GM08714 (cell line): ENCODE results near the gene GANAB.

Experiments used
- H3K4me3 ChIP-seq: fragments of 200-500 bp; sonication (Bioruptor generic); 2 replicates; pipeline ENCODE4 v1.5.1; 2014; ENCODE audit warnings: mild to moderate bottlenecking, low read length, inconsistent platforms
- ZNF274 ChIP-seq: IDR thresholded peaks from 2 replicates; pipeline ENCODE4 v1.6.1; 2012; ENCODE audit warnings: mild to moderate bottlenecking, low read depth, low read length

Gene GANAB

GRCh38 chr11:62604460-62605120, 41.8 kb downstream of the GANAB start:
- H3K4me3 ChIP-seq = no peak overlapping the region
- TF ChIP-seq ZNF274 = no peak

GRCh38 chr11:62603776-62604299, 42.6 kb downstream of the GANAB start:
- H3K4me3 ChIP-seq = no peak overlapping the region
- no peak for TF ChIP-seq ZNF274

GRCh38 chr11:62603072-62603408, 43.4 kb downstream of the GANAB start:
- TF ChIP-seq ZNF274 = no peak
- no peak overlapping the region for H3K4me3 ChIP-seq

- peak overlapping the region; percentile 26; the same call in 1 of the 2 replicates for H3K4me3 ChIP-seq
- TF ChIP-seq ZNF274 = no peak
These were observed 44.0 kb downstream of the GANAB start for GRCh38 chr11:62602141-62603071.

GRCh38 chr11:62601372-62602140, 44.9 kb downstream of the GANAB start, which contains the start of gene MTA2:
Gene MTA2 (minus strand): TSS chr11:62601865. CDS start chr11:62601450, 415 bp downstream.
- peak within 1 kb of the TSS; percentile 96 for H3K4me3 ChIP-seq
- no peak for TF ChIP-seq ZNF274

- no peak for TF ChIP-seq ZNF274
- peak overlapping the region; percentile 96 for H3K4me3 ChIP-seq
These were observed 45.4 kb downstream of the GANAB start for GRCh38 chr11:62601122-62601371.

GRCh38 chr11:62600367-62601121, 45.9 kb downstream of the GANAB start:
- TF ChIP-seq ZNF274 = no peak
- peak overlapping the region; percentile 96 for H3K4me3 ChIP-seq

GRCh38 chr11:62599901-62600300, 46.5 kb downstream of the GANAB start:
- peak overlapping the region; percentile 96 for H3K4me3 ChIP-seq
- no peak for TF ChIP-seq ZNF274

GRCh38 chr11:62599069-62599696, 47.2 kb downstream of the GANAB start:
- peak overlapping the region; percentile 96 for H3K4me3 ChIP-seq
- TF ChIP-seq ZNF274 = no peak

- no peak overlapping the region for H3K4me3 ChIP-seq
- no peak for TF ChIP-seq ZNF274
These were observed 51.3 kb downstream of the GANAB start for GRCh38 chr11:62595124-62595523.

GRCh38 chr11:62593434-62594044, 52.9 kb downstream of the GANAB start:
- no peak for TF ChIP-seq ZNF274
- no peak overlapping the region for H3K4me3 ChIP-seq

GRCh38 chr11:62592989-62593421, 53.4 kb downstream of the GANAB start:
- no peak overlapping the region for H3K4me3 ChIP-seq
- TF ChIP-seq ZNF274 = no peak
